Stomach smooth muscle (tissue), 2 donors: ENCODE measurements around the gene ZNF865.
A peak's percentile ranks its signal among the peaks of the same experiment; 100 is the strongest.

Source experiments
- H3K27ac ChIP-seq: one replicate; pipeline ENCODE4 v1.7.0; 2013; ENCODE audit warnings: mild to moderate bottlenecking, low read length, inconsistent platforms
- H3K27me3 ChIP-seq, 2 donors: one replicate each; pipeline ENCODE4 v1.7.0; 2013; ENCODE audit warnings: low read length in 2 of 2; ENCODE audit not compliant: insufficient read depth in 2 of 2, control insufficient read depth in 1 of 2
- H3K36me3 ChIP-seq, 2 donors: one replicate each; pipeline ENCODE4 v1.7.0; 2013; ENCODE audit warnings: low read length in 2 of 2; ENCODE audit not compliant: control insufficient read depth in 2 of 2, insufficient read depth in 2 of 2
- H3K4me1 ChIP-seq: one replicate; pipeline ENCODE4 v1.7.0; 2013; ENCODE audit warnings: low read length; ENCODE audit not compliant: control insufficient read depth, insufficient read depth
- H3K4me3 ChIP-seq, 2 donors: one replicate each; pipeline ENCODE4 v1.7.0; 2013; ENCODE audit warnings: low read length in 2 of 2
- H3K9ac ChIP-seq, 2 donors: one replicate each; pipeline ENCODE4 v1.7.0; 2013; ENCODE audit warnings: low read length in 2 of 2, mild to moderate bottlenecking in 1 of 2
- H3K9me3 ChIP-seq, 2 donors: one replicate each; pipeline ENCODE4 v1.7.0; 2013; ENCODE audit warnings: low read length in 2 of 2; ENCODE audit not compliant: control insufficient read depth in 2 of 2
- donor health status: healthy.
- donor health status: Pancreatic carcinoma.

The ZNF865 gene

DNA sequence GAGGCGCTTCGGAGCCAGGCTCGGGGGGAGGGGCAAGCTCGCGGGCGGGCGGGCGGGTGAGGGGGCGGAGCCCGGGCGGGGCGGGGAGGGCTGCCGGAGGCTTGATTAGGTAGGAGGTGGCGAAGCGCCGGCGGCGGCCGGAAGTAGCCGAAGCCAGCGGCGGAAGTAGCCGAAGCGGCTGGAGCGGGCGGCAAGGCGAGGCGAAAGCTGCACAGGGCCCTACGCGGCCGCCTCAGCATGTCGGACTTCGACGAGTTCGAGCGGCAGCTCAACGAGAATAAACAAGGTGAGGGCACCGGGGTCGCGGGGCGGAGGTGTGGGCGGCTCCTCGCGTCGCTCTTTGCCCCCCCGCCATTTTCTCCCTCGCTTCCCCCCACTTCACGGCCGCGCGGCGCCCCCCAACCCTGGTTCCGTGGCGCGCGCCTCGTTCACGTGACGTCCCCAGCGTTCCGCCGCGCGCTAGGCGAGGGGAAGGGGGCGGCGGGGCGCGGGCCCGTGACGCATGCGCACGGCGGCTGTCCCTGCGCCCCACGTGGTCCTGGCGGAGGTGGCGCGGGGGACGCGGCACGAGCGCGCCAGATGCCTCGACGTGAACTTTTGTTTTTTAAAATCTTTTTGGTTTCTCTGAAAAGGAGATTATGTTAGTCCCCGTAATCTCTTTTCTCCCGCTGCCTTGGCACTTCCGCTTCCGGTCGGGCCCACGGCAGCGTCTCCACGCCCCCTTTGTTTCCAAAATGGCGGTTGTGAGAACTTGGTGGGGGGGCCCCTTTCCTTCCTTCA, 49.6 kb downstream of the ZNF865 start, which contains the start of gene U2AF2:
Gene U2AF2 (plus strand): TSS at position 168 of the 780 bp plus-strand sequence. CDS start 70 bp downstream, at position 238.
- Histone ChIP-seq H3K4me3 (peak within 1 kb of the TSS; percentile 95 to 97), H3K4me1 (peaks cover 44% of the 10 kb centered on the region), H3K36me3 (peaks cover 1 to 5% of the 10 kb centered on the region in 2 donors)

DNA sequence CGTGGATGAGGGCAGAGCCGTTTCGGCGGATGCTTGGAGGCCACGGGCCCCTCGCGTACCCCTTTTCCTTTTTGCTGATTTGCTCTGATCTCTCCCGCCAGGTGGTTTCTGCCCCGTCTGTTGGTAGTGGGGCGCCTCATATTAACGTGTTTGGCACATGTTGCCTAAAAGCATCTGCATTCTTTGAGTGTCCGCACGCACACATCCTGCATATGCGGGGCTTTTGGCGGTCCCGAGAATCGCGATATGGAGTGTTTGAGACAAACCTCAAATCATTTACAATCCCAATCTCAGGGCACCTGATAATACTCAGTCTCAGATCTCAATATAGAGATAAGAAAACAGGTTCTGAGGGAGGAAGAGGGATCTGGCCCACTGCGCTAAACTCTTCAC, 50.2 kb downstream of the ZNF865 start:
- Histone ChIP-seq H3K9me3 (no peaks in the 10 kb centered on the region), H3K9ac (peak overlapping the region; percentile 91), H3K36me3 (peaks cover 7 to 10% of the 10 kb centered on the region in 2 donors), H3K27ac (peak overlapping the region; percentile 92), H3K27me3 (no peaks in the 10 kb centered on the region), H3K4me3 (peak overlapping the region; percentile 79 to 95), H3K4me1 (peaks cover 44% of the 10 kb centered on the region)

More for the DNA sequence above, 49.6 kb downstream of the ZNF865 start, which contains the start of gene U2AF2:
- no peaks in the 10 kb centered on the region for H3K9me3 ChIP-seq
- no peaks in the 10 kb centered on the region for H3K27me3 ChIP-seq
- H3K9ac ChIP-seq = peak within 1 kb of the TSS; percentile 95 to 99
- peak within 1 kb of the TSS; percentile 96 for H3K27ac ChIP-seq

DNA sequence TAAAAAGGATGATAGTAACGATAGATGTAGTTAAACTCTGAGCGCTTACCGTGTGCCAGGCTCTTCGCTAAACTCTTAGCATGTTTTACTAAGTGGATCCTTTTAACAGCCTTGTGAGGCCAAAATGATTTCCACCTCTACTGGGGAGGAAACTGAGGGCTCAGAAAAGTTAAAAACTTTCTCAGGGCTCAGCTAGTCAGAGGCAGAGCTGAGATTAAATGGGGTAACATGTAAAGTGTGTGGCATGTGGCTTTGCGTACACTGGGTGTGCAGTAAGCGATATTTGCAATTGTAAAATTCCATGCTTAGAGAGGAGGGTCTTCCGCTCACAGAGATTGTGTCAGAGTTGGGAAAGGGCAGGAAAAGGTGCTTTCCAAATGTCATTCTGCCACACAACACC, 51.1 kb downstream of the ZNF865 start:
- Histone ChIP-seq H3K27ac (no peak overlapping the region), H3K4me3 (peak overlapping the region; percentile 79 to 95), H3K4me1 (peaks cover 44% of the 10 kb centered on the region)

DNA sequence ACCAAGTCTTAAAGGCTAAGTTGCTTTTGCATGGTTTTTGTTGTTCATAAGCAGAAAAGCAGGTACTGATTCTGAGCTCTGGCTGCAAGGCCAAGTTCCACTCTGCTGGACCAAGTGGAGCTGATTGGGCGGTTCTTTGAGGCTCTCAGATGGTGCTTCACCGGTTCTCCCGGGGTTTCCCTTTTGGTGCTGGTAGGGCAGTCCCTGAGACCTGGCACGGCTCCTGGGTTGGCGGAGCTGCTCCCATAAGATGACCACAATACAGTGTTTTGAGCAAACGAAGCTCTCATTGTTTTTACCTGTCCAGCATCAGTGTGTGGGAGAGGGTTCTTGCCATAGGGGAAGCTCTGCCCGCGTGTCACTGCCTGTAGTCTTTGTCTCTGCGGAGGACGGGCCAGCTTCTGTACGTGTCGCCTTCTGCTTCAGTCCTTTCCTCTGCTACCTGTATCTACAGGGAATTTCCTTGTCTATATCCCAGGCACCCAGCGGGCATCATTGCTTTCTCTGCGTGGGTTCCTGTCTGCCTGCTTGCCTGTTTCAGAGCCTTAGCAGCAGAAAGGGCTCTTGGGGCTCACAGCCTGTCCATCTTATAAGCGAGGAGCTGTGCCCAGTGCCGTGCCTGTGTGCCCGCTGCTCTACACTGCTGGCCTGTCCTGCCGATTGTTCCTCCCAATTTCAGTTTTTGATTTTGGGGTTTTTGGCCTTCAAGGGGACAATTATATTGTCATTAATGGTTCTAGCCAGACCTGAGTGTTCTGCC, 51.7 kb downstream of the ZNF865 start:
- Histone ChIP-seq H3K4me3 (peak overlapping the region; percentile 79 to 95), H3K9ac (peak overlapping the region; percentile 1 to 62), H3K27ac (no peak overlapping the region), H3K9me3 (no peaks in the 10 kb centered on the region), H3K36me3 (peaks cover 16 to 23% of the 10 kb centered on the region in 2 donors), H3K4me1 (peaks cover 44% of the 10 kb centered on the region), H3K27me3 (no peaks in the 10 kb centered on the region)

More for the DNA sequence above, 51.1 kb downstream of the ZNF865 start:
- Histone ChIP-seq H3K9me3 (no peaks in the 10 kb centered on the region), H3K27me3 (no peaks in the 10 kb centered on the region), H3K9ac (peak overlapping the region in 1 of 2 donors; percentile 62), H3K36me3 (peaks cover 11 to 18% of the 10 kb centered on the region in 2 donors)

GRCh38 chr19:55658846-55659459, 53.5 kb downstream of the ZNF865 start:
- H3K9ac ChIP-seq = no peak overlapping the region
- H3K27ac ChIP-seq = no peak overlapping the region
- peaks cover 44% of the 10 kb centered on the region for H3K4me1 ChIP-seq
- H3K36me3 ChIP-seq = peaks cover 32 to 36% of the 10 kb centered on the region in 2 donors
- H3K4me3 ChIP-seq = peak overlapping the region in 1 of 2 donors; percentile 3
- H3K27me3 ChIP-seq = no peaks in the 10 kb centered on the region
- no peaks in the 10 kb centered on the region for H3K9me3 ChIP-seq

DNA sequence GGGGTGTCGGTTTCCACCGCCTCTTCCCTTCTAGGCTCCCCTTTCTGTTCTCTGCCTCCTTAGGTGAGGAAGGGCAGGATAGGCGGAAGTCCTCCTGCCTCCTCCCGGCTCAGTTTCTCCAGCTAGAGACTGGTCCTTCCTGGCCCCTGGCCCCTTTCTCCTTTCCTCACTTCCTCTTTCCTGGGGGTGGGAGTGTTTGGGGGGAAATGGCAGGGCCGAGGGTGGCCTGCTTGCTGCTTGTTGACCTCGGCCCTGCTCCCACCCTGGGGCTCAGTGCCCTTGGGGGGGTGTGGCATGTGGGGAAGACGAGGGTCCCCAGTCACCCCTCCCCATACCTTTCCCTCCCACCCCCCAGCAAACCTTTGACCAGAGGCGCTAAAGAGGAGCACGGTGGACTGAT, 54.4 kb downstream of the ZNF865 start:
- H3K4me1 ChIP-seq = peaks cover 44% of the 10 kb centered on the region
- H3K27me3 ChIP-seq = no peaks in the 10 kb centered on the region
- H3K36me3 ChIP-seq = peaks cover 37 to 44% of the 10 kb centered on the region in 2 donors
- no peak overlapping the region for H3K4me3 ChIP-seq
- no peak overlapping the region for H3K9ac ChIP-seq
- no peaks in the 10 kb centered on the region for H3K9me3 ChIP-seq
- H3K27ac ChIP-seq = no peak overlapping the region

DNA sequence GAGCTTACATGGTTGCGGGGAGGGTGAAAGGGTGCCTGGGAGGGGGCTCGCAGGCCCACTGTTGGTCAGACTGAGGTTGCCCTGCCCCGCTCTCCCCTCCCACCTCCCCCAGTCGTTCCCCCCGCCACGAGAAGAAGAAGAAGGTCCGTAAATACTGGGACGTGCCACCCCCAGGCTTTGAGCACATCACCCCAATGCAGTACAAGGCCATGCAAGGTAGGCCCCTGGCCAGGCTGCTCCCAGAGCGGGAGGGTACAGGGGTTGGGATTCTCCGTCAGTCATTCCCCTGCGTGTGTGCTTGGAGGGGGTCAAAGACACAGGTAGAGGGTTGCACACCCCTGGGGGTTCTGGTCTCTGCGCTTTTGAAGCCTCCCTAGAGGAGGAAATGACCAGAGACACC, 55.0 kb downstream of the ZNF865 start:
- Histone ChIP-seq H3K4me3 (no peak overlapping the region), H3K9ac (no peak overlapping the region), H3K9me3 (no peaks in the 10 kb centered on the region), H3K27ac (no peak overlapping the region), H3K4me1 (peaks cover 43% of the 10 kb centered on the region), H3K27me3 (no peaks in the 10 kb centered on the region), H3K36me3 (peaks cover 37 to 47% of the 10 kb centered on the region in 2 donors)

DNA sequence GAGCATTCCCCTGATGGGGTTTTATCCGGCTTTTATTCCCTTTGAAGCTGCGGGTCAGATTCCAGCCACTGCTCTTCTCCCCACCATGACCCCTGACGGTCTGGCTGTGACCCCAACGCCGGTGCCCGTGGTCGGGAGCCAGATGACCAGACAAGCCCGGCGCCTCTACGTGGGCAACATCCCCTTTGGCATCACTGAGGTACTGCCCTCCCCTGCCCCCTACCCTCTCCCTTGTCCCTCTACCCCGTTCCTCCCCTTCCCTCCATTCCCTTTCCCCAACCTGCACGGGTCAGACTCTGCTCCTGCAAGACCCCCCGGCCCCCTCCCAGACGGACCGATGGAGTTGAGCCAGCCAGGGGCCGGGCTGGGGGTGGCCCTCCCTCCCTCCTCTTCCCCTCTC, 55.5 kb downstream of the ZNF865 start:
- Histone ChIP-seq H3K4me3 (no peak overlapping the region), H3K27ac (no peak overlapping the region), H3K9me3 (no peaks in the 10 kb centered on the region), H3K9ac (no peak overlapping the region), H3K27me3 (no peaks in the 10 kb centered on the region), H3K4me1 (peaks cover 38% of the 10 kb centered on the region), H3K36me3 (peaks cover 38 to 49% of the 10 kb centered on the region in 2 donors)

DNA sequence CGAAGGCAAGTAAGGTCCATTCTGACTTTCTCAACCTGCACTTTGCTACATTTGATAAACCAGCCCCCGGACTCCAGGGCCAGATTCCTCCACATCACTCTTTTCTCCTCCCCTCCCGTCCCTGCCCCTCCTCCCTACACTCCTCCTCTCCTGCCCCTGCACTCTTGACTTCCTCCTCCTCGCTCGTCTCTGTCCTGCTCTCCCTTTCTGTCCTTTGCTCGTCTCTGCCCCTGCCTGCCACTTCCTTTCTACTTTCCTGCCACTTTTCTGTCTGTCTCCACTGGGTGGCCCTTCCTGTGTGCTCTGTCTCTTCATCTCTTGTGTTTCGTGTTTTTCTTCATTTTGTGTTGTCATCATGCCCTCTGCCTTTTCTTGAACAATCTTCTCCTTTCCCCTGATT, 56.4 kb downstream of the ZNF865 start:
- no peak overlapping the region for H3K27ac ChIP-seq
- H3K9ac ChIP-seq = no peak overlapping the region
- no peaks in the 10 kb centered on the region for H3K27me3 ChIP-seq
- peaks cover 29% of the 10 kb centered on the region for H3K4me1 ChIP-seq
- peaks cover 45 to 57% of the 10 kb centered on the region in 2 donors for H3K36me3 ChIP-seq
- no peaks in the 10 kb centered on the region for H3K9me3 ChIP-seq
- no peak overlapping the region for H3K4me3 ChIP-seq

- Histone ChIP-seq H3K27me3 (no peaks in the 10 kb centered on the region), H3K9ac (no peak overlapping the region), H3K27ac (no peak overlapping the region), H3K4me1 (peaks cover 8% of the 10 kb centered on the region), H3K4me3 (no peak overlapping the region), H3K9me3 (no peaks in the 10 kb centered on the region), H3K36me3 (peaks cover 57 to 72% of the 10 kb centered on the region in 2 donors)
Measured at GRCh38 chr19:55663846-55664536, 58.5 kb downstream of the ZNF865 start.
